ENCODE results near the gene PCGF6.

DNA sequence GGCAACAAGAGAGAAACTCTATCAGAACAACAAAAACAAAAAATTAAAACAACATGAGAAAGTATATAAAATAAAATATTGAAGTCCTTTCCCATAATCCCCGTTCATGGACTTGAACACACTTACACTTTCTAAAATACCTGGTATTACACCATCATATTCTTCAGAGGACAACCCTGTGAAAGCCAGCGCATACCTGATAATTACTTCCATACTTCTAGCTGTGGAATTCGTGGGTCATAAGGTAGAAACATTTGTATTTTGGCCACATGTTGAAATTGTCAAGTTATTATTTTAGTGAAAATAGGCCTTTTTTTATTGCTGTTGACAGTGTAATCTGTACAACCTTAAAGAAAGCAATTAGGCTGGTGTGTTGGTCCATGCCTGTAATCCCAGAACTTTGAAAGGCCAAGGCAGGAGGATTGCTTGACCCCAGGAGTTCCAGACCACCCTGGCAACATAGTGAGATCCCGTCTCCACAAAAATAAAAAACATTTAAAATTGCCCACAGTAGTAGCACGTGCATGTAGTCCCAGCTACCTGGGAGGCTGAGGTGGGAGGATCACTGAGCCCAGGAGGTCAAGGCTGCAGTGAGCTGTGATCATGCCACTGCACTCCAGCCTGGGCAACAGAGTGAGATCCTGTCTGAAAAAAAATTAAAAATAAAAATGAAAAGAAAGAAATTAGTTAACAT is 5.1 kb upstream of the PCGF6 start:
- TF ChIP-seq, protein P1, sequence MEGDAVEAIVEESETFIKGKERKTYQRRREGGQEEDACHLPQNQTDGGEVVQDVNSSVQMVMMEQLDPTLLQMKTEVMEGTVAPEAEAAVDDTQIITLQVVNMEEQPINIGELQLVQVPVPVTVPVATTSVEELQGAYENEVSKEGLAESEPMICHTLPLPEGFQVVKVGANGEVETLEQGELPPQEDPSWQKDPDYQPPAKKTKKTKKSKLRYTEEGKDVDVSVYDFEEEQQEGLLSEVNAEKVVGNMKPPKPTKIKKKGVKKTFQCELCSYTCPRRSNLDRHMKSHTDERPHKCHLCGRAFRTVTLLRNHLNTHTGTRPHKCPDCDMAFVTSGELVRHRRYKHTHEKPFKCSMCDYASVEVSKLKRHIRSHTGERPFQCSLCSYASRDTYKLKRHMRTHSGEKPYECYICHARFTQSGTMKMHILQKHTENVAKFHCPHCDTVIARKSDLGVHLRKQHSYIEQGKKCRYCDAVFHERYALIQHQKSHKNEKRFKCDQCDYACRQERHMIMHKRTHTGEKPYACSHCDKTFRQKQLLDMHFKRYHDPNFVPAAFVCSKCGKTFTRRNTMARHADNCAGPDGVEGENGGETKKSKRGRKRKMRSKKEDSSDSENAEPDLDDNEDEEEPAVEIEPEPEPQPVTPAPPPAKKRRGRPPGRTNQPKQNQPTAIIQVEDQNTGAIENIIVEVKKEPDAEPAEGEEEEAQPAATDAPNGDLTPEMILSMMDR (IDR thresholded peaks at IDR 0.05), result no peak
- TF ChIP-seq POLR2A (IDR thresholded peaks at IDR 0.05) (no peak), POLR2AphosphoS5 (IDR thresholded peaks at IDR 0.05; ENCODE audit: insufficient read depth in 1 of 2, low read depth in 1 of 2) (no peak)

All from vagina (tissue), 2 donors.